ENCODE results near the gene GCNT2.

- TF ChIP-seq CEBPB (IDR thresholded peaks at IDR 0.05) (no peak), EGR1 (IDR thresholded peaks at IDR 0.05) (no peak), MAX (IDR thresholded peaks at IDR 0.05) (no peak), EP300 (IDR thresholded peaks at IDR 0.05; ENCODE audit: borderline replicate concordance) (no peak), ZBTB7A (IDR thresholded peaks at IDR 0.05; ENCODE audit: low read depth) (no peak), TCF12 (IDR thresholded peaks at IDR 0.05; ENCODE audit: low read depth) (no peak), FOXM1 (IDR thresholded peaks at IDR 0.05; ENCODE audit: borderline replicate concordance, low read depth) (no peak), TAF1 (IDR thresholded peaks at IDR 0.05; ENCODE audit: low read depth) (no peak), NFIC (IDR thresholded peaks at IDR 0.05) (no peak), RAD21 (IDR thresholded peaks at IDR 0.05; ENCODE audit: low read depth) (no peak), USF1 (IDR thresholded peaks at IDR 0.05) (no peak), REST (IDR thresholded peaks at IDR 0.05; ENCODE audit: low read depth) (no peak), YY1 (IDR thresholded peaks at IDR 0.05; ENCODE audit: low read depth) (no peak)
These were observed 92.6 kb downstream of the GCNT2 start for GRCh38 chr6:10613723-10614122.
